Cardiac fibroblast (primary cell): ENCODE measurements around the gene TSR3.

Source experiments
- DNase-seq, 2 donors: peaks; one replicate each; pipeline versions ENCODE4 v3.0.0 to v3.0.0-alpha.2; 2010; ENCODE audit warnings: low read depth in 2 of 2
- H3K4me3 ChIP-seq, 2 donors: replicated peaks in 1 of 2; 1 replicate in 1 of 2; 2 replicates in 1 of 2; pipeline ENCODE4 v1.5.1; 2011; ENCODE audit warnings: low read depth in 2 of 2, low read length in 2 of 2, mild to moderate bottlenecking in 2 of 2, moderate library complexity in 1 of 2
- TF ChIP-seq, protein P1 (sequence below): IDR thresholded peaks from one replicate; pipeline ENCODE4 v1.5.1; 2011; ENCODE audit warnings: low read depth, mild to moderate bottlenecking, low read length, inconsistent platforms

The TSR3 gene

DNA sequence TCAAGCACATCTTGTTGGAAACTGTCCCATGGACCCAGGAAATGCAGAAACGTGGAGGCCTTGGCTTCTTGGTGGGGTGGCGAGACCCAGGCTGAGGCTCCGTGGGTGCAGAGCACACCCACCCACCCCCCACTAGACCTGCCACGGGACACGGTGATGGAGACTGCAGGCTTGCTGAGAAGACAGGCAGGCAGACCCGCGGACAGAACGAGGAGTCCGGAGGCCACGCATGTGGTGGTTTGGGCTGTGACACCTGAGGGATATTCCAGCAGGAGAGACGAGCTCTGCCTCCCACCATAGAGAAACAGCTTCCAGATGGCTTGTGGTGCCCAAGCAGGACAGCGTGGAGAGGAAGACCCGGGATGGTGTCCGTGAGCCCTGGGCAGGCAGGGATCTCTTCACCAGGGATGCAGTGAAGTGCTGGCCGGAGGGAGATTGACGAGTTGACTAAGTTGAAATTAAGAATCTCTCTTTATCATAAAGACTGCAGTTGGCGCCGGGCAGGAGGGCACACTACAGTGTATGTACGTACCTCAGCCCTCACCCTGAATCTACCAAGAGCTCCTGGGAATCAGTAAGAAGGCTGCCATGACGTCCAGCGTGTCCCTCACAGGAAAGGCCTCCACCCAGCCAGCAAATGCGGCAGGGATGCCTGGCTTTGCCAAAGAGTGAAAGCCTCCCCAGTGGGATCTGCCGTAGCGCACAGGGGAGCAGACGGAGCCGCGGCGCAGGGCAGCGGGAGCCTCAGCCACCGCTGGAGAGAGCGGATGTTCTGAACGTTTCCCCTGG, 34.0 kb downstream of the TSR3 start:
- no peak overlapping the region for H3K4me3 ChIP-seq
- TF ChIP-seq, protein P1, sequence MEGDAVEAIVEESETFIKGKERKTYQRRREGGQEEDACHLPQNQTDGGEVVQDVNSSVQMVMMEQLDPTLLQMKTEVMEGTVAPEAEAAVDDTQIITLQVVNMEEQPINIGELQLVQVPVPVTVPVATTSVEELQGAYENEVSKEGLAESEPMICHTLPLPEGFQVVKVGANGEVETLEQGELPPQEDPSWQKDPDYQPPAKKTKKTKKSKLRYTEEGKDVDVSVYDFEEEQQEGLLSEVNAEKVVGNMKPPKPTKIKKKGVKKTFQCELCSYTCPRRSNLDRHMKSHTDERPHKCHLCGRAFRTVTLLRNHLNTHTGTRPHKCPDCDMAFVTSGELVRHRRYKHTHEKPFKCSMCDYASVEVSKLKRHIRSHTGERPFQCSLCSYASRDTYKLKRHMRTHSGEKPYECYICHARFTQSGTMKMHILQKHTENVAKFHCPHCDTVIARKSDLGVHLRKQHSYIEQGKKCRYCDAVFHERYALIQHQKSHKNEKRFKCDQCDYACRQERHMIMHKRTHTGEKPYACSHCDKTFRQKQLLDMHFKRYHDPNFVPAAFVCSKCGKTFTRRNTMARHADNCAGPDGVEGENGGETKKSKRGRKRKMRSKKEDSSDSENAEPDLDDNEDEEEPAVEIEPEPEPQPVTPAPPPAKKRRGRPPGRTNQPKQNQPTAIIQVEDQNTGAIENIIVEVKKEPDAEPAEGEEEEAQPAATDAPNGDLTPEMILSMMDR: no peak
- no peak for DNase-seq

DNA sequence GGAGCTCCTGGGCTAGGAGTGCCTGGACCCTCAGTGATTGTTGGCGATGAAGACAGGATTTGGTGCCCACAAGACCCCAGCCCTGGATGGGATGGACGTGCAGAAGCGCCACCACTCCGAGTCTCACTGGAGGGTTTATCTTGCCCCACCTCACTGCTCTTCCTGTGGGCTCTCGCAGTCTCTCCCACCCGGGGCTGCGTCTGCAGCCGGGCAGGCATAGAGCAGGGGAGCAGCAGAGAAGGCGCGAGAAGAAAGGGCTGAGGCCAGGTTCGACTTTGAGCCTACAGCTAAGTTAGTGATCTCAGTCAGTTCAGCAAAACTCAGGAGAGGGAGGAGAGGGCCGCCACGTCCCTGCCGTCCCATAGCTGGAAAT, 35.7 kb downstream of the TSR3 start:
- TF ChIP-seq, protein P1: no peak
- H3K4me3 ChIP-seq: no peak overlapping the region
- no peak for DNase-seq

DNA sequence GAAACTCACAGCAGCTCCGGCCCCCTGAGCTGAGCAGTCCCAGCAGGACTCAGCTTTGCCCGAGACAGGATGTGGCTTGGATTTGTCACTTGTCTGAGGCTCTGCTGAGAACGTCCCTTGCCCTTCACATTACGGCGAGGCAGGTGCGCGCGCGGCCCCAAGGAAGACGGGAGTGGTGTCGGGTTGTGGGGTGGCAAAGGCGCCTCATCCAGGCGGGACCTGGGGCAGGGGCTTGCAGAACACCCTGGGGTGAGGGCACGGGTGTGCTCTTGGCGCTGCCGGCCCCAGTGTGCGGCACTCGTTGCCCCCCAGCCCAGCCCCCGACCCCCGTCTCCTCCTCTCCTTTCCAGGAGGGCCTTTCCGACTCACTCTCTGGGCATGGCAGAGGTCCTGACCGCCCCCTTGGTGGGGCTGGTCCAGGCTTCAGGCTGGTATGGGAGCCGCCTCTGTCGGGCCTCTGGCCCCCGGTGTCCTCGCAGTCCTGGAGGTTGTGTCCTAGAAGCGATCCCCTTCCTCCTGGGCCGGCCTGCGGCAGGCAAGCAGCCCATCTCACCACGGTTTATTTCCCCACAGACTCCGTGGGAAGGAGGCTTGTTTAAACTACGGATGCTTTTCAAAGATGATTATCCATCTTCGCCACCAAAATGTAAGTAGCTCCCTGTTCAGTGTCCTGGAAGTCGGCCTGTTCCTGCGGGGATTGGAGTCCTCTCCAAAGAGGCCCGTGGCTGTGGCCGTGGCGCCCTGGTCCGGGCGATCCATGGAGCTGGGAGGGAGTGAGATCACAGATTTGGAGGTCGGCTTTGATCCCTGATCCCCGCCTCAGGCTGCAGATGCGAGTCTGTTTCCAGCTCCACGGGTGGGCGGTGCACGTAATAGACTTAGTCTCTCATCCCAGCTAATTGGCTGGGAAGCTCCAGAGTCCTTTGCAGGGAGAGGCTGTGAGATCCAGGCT, 36.3 kb downstream of the TSR3 start:
- DNase-seq: no peak
- no peak overlapping the region for H3K4me3 ChIP-seq
- TF ChIP-seq, protein P1: no peak

DNA sequence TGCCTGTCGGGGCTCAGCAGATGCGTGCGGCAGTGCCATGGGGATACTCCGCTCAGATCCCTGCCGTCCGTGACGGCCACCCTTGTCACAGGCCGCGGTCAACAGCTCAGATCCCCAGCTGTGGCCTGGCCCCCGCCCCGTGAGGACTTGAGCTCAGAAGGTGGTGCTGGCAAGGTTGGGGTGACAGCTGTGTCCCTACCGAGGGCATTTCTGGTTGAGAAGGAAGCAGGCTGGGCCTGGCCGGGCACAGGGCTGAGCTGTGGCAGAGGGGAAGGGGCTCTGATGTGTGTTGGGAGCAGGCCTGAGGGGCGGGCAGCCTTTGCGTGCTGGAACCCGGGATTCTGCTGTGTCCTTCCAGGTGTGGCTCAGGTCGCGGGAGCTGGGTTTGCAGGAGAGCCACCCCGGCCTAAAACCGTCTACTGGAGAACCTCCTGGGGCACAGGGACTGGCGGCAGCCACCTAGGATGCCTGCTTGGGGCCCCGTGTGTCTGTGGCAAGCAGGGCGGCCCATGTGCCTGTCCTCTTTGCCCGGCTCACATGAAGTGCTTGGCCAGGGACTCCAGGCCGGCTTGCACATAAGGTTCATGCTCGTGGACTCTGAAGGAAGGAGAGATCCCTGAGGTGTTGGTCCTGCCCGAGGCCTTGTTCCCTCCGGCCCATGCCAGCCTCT, 37.1 kb downstream of the TSR3 start:
- no peak overlapping the region for H3K4me3 ChIP-seq
- DNase-seq: no peak
- TF ChIP-seq, protein P1: no peak

DNA sequence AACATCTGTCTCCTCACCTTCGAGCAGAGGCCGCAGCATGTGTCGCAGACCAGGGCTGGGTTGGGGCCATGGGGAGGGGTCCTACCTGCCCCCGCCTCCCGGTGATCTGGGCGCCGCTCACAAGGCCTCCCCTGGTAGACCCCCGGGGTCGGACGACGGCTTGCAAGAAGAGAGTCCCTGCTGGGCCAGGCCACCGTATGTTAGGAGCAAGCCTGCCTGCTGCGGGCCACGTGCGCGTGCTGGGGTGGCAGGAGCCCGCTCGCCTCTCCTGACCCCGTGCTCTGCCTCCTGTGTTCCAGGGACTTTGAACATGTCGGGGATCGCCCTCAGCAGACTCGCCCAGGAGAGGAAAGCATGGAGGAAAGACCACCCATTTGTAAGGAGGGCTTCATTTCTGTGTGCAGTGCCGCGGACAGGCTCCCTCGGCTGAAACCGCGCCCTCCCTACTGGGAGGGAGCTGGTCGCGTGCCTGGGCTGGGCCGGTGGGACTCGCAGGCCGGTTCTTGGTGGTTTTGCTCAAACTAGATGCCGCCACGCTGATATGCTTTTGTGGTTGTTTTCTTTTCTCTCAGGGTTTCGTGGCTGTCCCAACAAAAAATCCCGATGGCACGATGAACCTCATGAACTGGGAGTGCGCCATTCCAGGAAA, 37.8 kb downstream of the TSR3 start:
- H3K4me3 ChIP-seq: no peak overlapping the region
- DNase-seq: no peak
- TF ChIP-seq, protein P1: no peak

DNA sequence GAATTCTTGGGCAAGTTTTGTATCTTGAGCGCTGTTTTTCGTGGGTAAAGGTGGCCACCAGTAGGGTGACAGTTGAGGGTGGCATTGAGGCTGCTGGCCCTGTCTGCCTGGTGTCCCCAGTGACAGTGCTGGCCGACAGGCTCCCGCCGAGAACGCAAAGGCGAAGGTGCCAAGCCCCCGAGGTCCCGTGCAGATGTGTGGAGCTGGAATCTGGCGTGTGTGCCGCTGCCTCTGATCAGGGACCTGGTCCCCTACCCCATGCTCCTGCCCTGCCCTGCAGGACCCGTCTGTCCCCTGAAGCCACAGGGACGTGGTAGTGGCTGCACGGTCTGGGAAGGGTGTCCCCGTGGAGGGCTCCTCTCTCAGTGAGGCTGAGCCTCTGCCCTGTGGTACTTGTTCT, 38.8 kb downstream of the TSR3 start:
- TF ChIP-seq, protein P1: no peak
- DNase-seq: no peak
- no peak overlapping the region for H3K4me3 ChIP-seq
